ENCODE data around the gene SMYD4.

Gene SMYD4

DNA sequence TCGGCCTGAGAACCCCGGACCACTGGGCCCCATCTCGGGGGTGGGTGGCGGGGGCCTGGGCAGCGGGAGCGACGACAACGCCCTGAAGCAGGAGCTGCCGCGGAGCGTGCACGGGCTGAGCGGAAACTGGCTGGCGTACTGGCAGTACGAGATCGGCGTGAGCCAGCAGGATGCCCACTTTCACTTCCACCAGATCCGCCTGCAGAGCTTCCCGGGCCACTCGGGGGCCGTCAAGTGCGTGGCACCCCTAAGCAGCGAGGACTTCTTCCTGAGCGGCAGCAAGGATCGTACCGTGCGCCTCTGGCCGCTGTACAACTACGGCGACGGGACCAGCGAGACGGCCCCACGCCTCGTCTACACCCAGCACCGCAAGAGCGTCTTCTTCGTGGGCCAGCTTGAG is 95.9 kb downstream of the SMYD4 start:
- DNase-seq (ENCODE audit: low read depth), result no peak
- no peak overlapping the region for H3K4me3 ChIP-seq (ENCODE audit: low read length)
- no peak for TF ChIP-seq CTCF (conservative IDR thresholded peaks at IDR 0.05; ENCODE audit: low read depth, low read length)

DNA sequence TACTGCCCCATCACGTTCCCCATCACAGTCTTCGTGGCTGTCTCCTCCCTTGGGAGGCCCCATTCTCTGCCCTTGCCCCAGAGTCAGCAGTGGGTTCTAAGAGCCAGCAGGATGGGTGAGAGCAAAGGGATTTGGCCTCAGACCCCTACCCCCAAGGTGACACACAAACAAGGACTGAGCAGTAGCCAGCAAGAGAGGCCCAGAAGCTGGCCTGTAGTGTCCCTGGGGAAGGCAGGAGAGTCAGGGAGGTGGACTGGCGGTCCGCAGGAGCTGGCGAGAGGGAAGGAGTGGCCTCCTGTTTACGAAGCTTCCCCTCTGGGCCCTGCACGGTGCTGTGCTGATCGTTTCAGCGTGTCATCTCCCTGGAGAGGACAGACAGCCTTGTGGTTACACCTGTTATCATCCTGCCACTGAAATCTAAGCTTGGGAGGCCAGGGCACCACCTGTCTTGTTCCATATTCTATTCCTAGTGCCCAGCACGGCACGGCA is 96.8 kb downstream of the SMYD4 start:
- H3K4me3 ChIP-seq (ENCODE audit: low read length), result no peak overlapping the region
- no peak for TF ChIP-seq CTCF (conservative IDR thresholded peaks at IDR 0.05; ENCODE audit: low read depth, low read length)
- DNase-seq (ENCODE audit: low read depth), result no peak

DNA sequence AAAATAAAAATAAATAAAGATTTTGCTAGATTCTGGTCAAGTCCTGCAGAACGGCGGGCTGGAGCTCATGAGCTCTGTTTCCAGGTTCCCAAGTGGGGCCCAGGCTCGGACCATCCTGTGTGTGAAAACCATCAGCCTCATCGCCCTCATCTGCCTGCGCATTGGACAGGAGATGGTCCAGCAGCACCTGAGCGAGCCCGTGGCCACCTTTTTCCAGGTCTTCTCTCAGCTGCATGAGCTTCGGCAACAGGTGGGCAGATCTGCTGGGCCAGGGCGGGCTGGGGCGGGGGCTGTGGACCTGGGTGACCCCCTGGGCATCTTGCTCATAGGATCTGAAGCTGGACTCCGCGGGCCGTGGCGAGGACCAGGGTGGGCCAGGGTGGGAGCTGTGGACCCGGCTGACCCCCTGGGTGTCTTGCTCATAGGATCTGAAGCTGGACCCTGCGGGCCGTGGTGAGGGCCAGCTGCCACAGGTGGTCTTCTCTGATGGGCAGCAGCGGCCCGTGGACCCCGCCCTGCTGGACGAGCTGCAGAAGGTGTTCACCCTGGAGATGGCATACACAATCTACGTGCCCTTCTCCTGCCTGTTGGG is 97.4 kb downstream of the SMYD4 start:
- no peak for TF ChIP-seq CTCF (conservative IDR thresholded peaks at IDR 0.05; ENCODE audit: low read depth, low read length)
- H3K4me3 ChIP-seq (ENCODE audit: low read length), result no peak overlapping the region
- no peak for DNase-seq (ENCODE audit: low read depth)

- DNase-seq (ENCODE audit: low read depth), result no peak
- TF ChIP-seq CTCF (conservative IDR thresholded peaks at IDR 0.05; ENCODE audit: low read depth, low read length), result no peak
- no peak overlapping the region for H3K4me3 ChIP-seq (ENCODE audit: low read length)
These were observed 98.6 kb downstream of the SMYD4 start for GRCh38 chr17:1731194-1731506.

DNA sequence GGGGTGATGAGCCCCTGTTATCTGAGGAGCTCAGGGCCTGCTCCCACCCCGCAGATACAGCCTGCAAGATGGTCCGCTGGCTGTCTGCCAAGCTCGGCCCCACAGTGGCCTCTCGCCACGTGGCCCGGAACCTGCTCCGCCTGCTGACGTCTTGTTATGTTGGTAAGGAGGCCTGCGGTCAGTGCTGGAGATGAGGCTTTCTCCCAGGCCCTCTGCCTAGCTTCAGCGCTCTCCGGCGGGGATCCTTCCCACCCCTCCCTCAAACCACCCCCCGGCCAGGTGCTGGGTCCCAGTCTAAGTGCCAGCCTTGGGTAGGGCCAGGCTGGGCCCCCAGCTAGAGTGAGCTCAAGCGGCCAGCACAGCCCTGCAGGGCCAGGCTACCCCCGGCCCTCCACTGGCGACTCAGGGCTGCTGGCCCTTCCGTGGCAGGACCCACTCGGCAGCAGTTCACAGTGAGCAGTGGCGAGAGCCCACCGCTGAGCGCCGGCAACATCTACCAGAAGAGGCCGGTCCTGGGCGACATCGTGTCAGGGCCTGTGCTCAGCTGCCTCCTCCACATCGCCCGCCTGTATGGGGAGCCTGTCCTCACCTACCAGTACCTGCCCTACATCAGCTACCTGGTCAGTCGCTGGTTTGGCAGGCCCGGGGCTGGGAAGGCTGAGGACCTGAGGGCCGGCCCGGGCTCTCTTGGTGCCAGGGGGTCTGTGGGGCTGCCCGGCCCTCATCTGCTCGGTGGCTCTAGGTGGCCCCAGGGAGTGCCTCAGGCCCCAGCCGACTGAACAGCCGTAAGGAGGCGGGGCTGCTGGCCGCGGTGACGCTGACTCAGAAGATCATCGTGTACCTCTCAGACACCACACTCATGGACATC is 99.1 kb downstream of the SMYD4 start:
- no peak overlapping the region for H3K4me3 ChIP-seq (ENCODE audit: low read length)
- peak; percentile 73 for DNase-seq (ENCODE audit: low read depth)
- no peak for TF ChIP-seq CTCF (conservative IDR thresholded peaks at IDR 0.05; ENCODE audit: low read depth, low read length)

DNA sequence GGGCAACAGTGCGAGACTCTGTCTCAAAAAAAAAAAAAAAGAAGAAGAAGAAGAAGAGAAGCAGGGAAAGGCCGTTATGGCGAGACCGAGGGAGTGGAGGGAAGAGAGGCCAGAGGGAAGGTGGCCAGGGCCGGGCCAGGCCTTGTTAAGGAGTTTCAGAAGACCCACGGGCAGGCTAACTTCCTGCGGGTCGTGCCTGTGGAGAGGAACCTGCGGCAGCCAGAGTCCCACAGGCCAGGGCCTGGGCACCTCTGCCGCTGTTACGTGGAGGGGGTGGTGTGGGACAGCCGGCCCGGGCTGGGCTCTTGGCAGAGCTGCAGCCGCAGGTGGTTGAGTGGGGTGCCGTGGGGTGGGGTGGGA is 99.8 kb downstream of the SMYD4 start:
- no peak overlapping the region for H3K4me3 ChIP-seq (ENCODE audit: low read length)
- no peak for TF ChIP-seq CTCF (conservative IDR thresholded peaks at IDR 0.05; ENCODE audit: low read depth, low read length)
- no peak for DNase-seq (ENCODE audit: low read depth)
